GM23338 (cell line): ENCODE data around the gene LIME1.

Experiments
- CTCF ChIP-seq, 2 experiments: fragments of 200-600 bp in 1 of 2; sonication (generic) in 1 of 2; conservative IDR thresholded peaks; 2 replicates each; pipeline versions ENCODE4 v1.5.1 to v1.6.1; 2016 to 2017; ENCODE audit warnings: antibody characterized with exemption in 2 of 2, low read depth in 2 of 2, mild to moderate bottlenecking in 2 of 2, moderate library complexity in 1 of 2
- EZH2 ChIP-seq: fragments of 200-600 bp; sonication (generic); IDR thresholded peaks from one replicate; pipeline ENCODE4 v1.8.0; 2017; ENCODE audit warnings: antibody characterized with exemption, mild to moderate bottlenecking, low read depth; ENCODE audit not compliant: unreplicated experiment
- EZH2phosphoT487 ChIP-seq: fragments of 200-600 bp; sonication (generic); IDR thresholded peaks from one replicate; pipeline ENCODE4 v1.8.1; 2018; ENCODE audit warnings: antibody characterized with exemption; ENCODE audit not compliant: unreplicated experiment
- JUNB ChIP-seq: IDR thresholded peaks from one replicate; pipeline ENCODE4 v1.6.1; 2016; ENCODE audit warnings: antibody characterized with exemption; ENCODE audit not compliant: unreplicated experiment
- POLR2AphosphoS5 ChIP-seq: IDR thresholded peaks from 2 replicates; pipeline ENCODE4 v1.6.1; 2016; ENCODE audit warnings: antibody characterized with exemption, low read depth
- TF ChIP-seq, protein P1 (sequence below): fragments of 250-450 bp; sonication (Bioruptor Pico); IDR thresholded peaks from 2 replicates; pipeline ENCODE4 v1.5.0; 2020; ENCODE audit warnings: mild to moderate bottlenecking, moderate library complexity

- TF ChIP-seq CTCF (conservative IDR thresholded peaks at IDR 0.05; ENCODE audit: low read depth in 2 of 2) (no peak), POLR2AphosphoS5 (no peak), JUNB (no peak), EZH2 (no peak), EZH2phosphoT487 (no peak)
- TF ChIP-seq, protein P1, sequence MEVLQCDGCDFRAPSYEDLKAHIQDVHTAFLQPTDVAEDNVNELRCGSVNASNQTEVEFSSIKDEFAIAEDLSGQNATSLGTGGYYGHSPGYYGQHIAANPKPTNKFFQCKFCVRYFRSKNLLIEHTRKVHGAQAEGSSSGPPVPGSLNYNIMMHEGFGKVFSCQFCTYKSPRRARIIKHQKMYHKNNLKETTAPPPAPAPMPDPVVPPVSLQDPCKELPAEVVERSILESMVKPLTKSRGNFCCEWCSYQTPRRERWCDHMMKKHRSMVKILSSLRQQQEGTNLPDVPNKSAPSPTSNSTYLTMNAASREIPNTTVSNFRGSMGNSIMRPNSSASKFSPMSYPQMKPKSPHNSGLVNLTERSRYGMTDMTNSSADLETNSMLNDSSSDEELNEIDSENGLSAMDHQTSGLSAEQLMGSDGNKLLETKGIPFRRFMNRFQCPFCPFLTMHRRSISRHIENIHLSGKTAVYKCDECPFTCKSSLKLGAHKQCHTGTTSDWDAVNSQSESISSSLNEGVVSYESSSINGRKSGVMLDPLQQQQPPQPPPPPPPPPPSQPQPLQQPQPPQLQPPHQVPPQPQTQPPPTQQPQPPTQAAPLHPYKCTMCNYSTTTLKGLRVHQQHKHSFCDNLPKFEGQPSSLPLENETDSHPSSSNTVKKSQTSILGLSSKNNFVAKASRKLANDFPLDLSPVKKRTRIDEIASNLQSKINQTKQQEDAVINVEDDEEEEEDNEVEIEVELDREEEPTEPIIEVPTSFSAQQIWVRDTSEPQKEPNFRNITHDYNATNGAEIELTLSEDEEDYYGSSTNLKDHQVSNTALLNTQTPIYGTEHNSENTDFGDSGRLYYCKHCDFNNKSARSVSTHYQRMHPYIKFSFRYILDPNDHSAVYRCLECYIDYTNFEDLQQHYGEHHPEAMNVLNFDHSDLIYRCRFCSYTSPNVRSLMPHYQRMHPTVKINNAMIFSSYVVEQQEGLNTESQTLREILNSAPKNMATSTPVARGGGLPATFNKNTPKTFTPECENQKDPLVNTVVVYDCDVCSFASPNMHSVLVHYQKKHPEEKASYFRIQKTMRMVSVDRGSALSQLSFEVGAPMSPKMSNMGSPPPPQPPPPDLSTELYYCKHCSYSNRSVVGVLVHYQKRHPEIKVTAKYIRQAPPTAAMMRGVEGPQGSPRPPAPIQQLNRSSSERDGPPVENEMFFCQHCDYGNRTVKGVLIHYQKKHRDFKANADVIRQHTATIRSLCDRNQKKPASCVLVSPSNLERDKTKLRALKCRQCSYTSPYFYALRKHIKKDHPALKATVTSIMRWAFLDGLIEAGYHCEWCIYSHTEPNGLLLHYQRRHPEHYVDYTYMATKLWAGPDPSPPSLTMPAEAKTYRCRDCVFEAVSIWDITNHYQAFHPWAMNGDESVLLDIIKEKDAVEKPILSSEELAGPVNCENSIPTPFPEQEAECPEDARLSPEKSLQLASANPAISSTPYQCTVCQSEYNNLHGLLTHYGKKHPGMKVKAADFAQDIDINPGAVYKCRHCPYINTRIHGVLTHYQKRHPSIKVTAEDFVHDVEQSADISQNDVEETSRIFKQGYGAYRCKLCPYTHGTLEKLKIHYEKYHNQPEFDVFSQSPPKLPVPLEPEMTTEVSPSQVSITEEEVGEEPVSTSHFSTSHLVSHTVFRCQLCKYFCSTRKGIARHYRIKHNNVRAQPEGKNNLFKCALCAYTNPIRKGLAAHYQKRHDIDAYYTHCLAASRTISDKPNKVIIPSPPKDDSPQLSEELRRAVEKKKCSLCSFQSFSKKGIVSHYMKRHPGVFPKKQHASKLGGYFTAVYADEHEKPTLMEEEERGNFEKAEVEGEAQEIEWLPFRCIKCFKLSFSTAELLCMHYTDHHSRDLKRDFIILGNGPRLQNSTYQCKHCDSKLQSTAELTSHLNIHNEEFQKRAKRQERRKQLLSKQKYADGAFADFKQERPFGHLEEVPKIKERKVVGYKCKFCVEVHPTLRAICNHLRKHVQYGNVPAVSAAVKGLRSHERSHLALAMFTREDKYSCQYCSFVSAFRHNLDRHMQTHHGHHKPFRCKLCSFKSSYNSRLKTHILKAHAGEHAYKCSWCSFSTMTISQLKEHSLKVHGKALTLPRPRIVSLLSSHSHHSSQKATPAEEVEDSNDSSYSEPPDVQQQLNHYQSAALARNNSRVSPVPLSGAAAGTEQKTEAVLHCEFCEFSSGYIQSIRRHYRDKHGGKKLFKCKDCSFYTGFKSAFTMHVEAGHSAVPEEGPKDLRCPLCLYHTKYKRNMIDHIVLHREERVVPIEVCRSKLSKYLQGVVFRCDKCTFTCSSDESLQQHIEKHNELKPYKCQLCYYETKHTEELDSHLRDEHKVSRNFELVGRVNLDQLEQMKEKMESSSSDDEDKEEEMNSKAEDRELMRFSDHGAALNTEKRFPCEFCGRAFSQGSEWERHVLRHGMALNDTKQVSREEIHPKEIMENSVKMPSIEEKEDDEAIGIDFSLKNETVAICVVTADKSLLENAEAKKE (CRISPR knock-in tag) = no peak
Observed at GRCh38 chr20:63702036-63702665, 34.3 kb upstream of the LIME1 start.
